ENCODE results near the gene WSCD2. TPM values are rescaled to one million over a fixed set of nuclear protein-coding genes. Genes with fewer than 3 reads are reported as not detected.

Gene WSCD2
- polyA plus RNA-seq, 3 donors: 8.3 to 15.0 (median 8.7) TPM

DNA sequence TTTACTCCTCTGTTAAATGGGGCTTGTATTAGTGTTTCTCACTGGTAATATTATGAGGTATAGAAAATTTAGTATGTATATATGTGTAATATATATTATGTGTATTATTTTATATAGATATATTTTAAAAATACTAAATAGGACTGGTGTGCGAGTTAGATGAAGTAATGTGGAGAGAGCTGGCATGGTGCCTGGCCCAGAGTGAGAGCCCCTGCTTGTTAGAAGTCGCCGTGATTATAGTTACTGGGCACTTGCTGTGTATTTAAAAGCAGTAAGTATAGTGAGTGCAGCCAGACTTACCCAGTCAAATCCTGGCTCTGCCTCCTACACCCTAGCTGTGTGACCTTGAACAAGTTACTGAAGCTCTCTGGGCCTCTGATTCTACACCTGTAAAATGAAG is 48.0 kb downstream of the WSCD2 start:
- no peak for DNase-seq (ENCODE audit: extremely low read depth in 1 of 11, low read depth in 9 of 11, low spot score in 4 of 11)

DNA sequence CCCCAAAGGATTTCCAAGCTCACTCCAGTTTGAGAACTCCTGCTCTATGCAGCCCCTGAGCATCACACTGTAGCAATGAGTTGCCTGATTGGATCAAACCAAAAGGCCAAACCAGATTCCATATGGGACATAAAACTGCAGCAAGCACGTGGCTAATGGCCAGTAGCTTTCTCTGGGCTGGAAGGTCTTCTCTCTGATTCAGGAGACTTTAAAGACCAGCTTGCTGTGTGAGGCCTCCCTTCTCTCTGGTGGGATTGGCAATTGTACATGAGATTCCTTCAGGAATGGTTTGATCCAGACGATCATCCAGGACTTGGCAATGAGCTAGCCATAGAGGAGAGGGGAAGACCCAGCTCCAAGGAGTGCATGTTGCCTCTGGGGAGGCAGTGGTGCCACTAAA is 50.2 kb downstream of the WSCD2 start:
- no peak for DNase-seq (ENCODE audit: extremely low read depth in 1 of 11, low read depth in 9 of 11, low spot score in 4 of 11)

DNA sequence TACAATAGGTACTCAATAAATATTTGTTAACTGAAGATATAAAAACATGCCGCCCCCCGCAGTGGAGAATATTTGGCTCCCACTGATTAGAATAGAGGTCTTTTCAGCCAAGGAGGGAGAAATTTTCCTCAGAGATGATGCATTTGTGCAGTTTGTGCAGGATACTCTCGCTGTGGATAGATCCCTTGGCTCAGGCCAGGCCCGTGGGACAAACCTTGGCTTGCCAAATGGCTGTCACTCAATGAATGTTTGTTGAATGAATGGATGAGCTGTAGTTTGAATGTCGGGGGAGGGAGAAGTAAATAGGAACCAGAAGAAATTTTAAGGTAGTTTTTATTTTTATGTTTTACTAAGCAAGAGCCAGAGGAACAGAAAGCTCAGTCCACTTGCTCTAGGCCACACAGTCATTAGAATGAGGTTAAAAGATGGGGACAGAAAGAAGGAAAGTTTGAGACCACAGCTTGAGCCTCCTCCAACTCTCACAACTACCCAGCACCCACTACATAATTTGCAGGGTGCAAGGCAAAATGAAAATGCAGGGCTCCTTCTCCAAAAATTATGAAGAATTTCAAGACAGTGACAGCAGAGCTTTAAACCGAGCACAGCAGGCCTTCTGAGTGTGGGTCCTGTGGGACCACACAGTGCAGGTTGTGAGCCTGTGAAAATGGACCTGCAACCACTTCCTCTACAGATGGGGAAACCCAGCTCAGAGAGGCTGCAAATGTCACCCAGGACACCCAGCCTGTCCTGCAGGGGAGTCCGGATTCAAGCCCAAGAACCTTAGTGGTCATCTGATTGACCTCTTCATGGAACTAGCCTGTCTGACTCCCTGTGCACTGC is 51.4 kb downstream of the WSCD2 start:
- DNase-seq (ENCODE audit: extremely low read depth in 1 of 11, low read depth in 9 of 11, low spot score in 4 of 11): no peak

DNA sequence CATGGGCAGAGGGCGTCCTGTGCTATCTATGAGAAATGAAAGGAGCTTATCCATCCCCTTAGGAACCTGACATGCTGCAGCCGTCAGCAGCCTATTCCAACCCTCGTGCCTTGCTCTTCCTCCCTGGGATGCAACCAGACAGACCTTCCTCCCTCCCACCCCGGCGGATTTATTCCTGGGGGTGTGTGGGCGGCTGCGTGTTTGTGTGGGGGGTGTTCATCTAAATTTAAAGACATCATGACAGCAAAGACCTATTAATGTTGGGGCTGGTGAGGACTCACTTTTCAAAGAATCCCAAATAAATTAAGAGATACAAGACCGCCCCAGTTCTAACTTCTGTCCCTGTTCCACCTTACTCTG is 52.0 kb downstream of the WSCD2 start:
- no peak for DNase-seq (ENCODE audit: extremely low read depth in 1 of 11, low read depth in 9 of 11, low spot score in 4 of 11)

DNA sequence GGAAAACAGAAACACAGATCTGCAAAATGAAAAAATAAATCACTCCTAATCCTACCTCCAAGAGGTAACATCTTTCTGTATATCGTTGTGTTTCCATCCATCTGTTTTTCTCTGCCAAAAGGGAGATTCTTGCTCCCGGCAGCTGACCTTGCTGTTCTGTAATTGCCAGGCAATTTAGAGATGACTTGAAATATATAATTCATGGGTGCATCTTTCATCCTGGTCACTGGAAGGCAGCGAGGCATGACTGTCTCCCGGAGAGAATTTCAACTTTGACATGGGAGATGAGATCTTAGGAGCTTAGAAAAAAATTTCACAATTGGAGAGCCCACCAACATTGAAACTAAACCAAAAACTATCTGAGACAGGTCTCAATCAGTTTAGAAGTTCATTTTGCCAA is 53.0 kb downstream of the WSCD2 start:
- no peak for DNase-seq (ENCODE audit: extremely low read depth in 1 of 11, low read depth in 9 of 11, low spot score in 4 of 11)

DNA sequence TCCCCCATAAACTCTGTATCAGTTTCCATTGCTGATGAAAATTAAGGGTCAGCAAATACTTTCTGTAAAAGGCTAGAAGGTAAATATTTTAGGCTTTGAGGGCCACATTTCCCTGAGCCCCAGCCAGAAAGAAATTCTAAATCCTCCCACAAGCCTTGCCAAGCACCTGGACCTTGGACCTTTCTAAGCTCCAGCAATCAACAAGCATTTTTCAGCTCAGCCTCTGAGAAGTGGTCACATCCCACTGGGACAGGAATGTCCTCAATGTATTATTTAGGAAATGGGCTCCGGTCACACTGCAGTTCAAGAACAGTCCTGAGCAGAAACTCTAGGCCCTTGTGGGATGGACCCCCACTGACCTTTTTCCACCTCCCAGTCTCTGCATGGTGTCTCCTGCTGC is 55.9 kb downstream of the WSCD2 start:
- no peak for DNase-seq (ENCODE audit: extremely low read depth in 1 of 11, low read depth in 9 of 11, low spot score in 4 of 11)

DNA sequence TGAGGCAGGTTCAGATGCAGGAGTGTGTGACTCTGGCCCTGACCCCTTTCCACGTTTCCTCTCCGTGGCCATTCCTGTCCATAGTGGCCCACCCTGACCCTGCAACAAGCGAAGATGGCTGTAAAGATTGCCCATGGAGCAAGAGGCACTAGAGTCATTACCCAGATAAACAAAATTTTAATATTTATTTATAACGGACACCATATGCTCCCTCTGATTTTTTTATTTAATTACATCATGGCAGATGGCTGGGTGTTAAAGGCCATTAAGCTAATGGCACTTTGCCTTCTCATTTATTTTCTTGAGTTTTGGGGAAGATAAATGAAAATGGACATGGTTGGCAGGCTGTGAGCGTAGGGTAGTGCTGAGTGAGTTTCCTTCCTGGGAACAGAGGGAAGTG is 58.7 kb downstream of the WSCD2 start:
- DNase-seq (ENCODE audit: extremely low read depth in 1 of 11, low read depth in 9 of 11, low spot score in 4 of 11): no peak

DNA sequence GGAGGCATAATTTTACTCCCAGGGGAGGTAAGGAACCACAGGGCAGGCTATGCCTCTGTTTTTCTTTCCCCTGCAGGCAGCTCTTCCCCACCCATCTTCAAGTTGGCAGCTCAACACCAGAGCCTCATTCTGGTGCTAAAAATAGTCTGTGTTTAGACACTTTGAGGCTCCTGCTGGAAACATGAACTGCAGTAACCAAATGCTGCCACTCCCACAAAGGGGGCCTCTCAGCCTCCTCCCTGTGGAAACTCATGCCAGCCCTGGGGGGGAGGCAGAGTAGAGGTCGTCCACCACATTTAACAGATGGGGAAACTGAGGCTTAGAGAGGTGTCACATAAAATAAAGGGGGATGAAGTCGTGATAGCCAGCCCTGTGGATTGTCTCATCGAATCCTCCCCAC is 61.4 kb downstream of the WSCD2 start:
- no peak for DNase-seq (ENCODE audit: extremely low read depth in 1 of 11, low read depth in 9 of 11, low spot score in 4 of 11)

DNA sequence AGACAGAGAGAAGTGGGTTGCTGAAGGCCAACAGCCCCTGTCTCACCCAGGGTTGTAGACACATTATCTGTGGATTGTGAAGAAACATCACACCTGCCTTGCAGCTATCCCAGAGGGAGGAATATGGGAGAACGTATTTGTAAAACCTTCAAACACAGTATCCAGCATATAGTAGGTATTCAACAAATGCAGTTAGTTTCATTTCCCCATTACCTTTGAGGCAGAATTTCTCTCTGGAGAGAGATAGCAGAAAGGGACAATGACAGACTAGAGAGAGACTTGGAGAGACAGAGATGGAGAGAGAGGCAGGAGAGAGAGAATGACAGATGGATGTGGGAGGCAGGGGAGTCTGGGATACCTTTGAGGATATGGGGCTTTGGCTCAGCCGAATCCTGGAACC is 62.0 kb downstream of the WSCD2 start:
- no peak for DNase-seq (ENCODE audit: extremely low read depth in 1 of 11, low read depth in 9 of 11, low spot score in 4 of 11)

DNA sequence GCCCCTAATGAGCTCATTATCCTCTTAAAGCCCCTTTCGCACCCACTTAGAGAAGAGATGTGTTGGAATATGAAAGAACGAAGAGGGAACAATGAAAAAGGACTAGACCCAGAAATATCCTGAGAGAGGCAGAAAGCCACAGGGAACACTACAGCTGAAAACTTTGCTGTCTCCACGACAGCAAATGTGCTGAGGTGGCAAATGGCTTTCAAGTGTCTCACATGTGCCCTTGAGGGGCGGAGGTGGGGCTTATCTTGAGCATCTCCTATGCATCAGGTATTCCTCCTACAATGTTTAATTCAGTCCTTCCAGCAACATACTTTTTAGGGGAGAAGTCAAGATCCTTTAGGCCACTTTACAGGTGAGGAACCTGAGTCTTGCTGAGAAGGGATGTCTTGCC is 62.9 kb downstream of the WSCD2 start:
- no peak for DNase-seq (ENCODE audit: extremely low read depth in 1 of 11, low read depth in 9 of 11, low spot score in 4 of 11)

DNA sequence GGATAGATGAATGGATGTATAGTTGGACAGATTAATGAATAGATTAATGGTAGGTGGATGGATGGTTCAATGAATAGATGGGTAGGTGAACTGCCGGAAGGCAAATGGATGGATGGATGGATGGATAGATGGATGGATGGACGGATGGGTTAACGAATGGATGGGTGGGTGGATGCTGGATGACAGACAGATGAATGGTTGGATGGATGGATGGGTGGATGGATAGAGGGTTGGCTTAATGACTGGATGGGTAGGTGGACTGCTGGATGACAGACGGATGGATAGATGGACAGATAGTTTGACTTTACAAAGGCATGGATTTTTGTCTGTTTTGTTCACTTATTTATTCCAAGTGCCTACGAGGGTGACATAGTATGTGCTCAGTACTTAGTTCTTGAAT is 64.4 kb downstream of the WSCD2 start:
- DNase-seq (ENCODE audit: extremely low read depth in 1 of 11, low read depth in 9 of 11, low spot score in 4 of 11): no peak

DNA sequence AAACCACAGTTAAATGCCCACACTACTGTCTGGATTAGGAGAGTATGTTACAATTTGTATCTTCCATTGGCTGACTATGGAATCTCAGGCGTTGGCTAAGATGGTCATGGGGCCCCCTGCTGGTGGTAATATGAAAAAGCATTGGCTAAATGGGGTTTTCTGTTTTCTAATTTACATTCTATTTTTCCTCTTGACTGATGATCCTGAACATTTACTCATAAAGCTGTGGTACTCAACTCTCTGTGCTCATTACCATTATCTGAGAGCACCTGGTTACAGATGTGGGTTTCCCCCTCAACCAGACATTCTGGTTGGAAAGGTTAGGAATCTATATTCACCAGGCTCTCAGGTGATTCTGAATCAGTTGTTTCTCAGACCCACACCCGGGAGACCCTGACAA is 64.8 kb downstream of the WSCD2 start:
- DNase-seq (ENCODE audit: extremely low read depth in 1 of 11, low read depth in 9 of 11, low spot score in 4 of 11): peak in 4 of 11 donors; percentile 16 to 31 (median 24)

DNA sequence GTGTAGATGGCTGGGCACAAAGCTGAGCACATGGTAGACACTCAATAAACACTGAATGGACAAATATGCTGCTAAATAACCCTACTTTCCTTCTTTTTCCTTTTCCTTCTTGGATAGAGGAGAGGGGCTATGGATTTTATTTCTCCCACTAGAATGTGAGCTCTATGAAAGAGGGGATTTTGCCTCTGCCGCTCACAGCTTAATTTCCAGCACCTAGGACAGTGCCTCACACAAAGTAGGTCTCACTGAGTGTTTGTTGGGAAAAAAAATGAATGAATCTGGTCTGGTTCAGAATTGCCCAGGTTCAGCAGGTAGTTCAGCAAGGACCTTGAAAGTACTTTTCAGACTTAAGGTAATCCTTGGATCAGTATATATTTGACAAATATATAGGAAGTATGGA is 65.5 kb downstream of the WSCD2 start:
- DNase-seq (ENCODE audit: extremely low read depth in 1 of 11, low read depth in 9 of 11, low spot score in 4 of 11): no peak

DNA sequence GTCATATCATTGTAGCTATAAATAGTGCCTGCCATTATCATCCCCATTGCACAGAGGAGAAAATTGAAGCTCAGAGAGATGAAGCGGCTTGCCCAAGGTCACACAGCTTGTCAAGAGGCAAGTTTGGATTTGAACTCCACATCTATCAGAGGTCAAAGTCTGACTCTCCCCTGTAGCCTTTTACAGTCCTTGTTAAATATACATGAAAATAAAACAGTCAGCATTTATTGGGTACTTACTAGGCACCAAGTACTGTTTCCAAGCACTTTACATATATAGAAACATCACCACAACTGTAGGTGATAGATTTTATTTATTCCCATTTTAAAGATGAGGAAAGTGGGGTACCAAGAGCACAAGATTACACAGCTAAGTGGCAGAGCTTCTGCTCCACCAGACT is 67.2 kb downstream of the WSCD2 start:
- no peak for DNase-seq (ENCODE audit: extremely low read depth in 1 of 11, low read depth in 9 of 11, low spot score in 4 of 11)

DNA sequence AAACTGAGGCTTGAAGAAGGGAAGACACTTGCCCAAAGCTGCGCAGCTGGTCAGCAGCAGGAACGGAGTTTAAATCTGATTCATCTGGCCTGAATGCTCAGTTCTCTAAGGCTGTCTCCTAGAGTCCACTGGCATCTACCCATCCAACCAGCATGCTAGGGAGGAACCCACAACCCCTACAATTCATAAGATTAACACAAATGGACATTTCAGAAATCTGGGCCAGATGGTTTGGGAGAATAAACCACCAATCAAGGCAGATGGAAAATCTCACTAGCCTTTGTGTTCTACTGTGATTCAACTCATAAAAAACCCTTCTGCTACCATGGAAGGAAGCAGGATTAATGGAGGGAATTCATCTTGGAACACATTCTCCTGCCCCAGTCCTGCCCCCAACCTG is 67.8 kb downstream of the WSCD2 start:
- DNase-seq (ENCODE audit: extremely low read depth in 1 of 11, low read depth in 9 of 11, low spot score in 4 of 11): no peak

DNA sequence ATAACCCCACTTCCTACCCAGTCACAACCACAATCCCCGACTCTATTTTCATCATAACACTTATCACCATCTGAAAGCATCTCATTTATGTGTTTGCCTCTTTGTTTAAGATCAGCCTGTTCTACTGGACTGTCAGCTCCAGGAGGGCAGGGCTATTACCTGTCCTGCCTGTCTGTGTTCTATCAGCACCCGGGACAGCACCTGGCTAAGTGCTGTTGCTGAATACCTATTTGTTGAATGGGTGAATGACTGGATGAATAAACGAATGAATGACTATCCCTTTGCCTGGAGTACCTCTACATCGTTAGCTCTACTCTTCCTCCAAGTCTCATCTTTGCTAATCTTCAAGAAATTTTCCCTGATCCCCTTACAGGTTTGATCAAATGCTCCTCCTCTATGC is 69.0 kb downstream of the WSCD2 start:
- DNase-seq (ENCODE audit: extremely low read depth in 1 of 11, low read depth in 9 of 11, low spot score in 4 of 11): no peak

DNA sequence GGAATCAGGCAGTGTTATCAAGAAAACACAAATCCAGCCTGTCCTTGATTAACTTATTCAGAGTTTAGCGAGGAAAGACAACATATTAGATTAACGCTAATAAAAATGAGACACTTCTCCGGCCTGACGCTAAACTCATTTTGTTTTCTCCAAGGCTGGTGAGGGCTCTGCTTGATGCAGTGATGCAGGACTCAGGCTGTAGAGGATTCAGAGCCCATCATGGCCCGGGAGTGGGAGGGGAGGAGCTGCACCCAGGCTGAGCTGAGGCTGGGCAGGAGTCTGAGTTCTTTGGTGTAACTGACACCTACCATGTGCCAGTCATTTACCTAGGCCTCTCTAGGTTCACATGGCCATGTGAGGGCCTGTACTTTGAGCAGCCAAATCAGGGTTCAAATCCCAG is 70.0 kb downstream of the WSCD2 start:
- no peak for DNase-seq (ENCODE audit: extremely low read depth in 1 of 11, low read depth in 9 of 11, low spot score in 4 of 11)

DNA sequence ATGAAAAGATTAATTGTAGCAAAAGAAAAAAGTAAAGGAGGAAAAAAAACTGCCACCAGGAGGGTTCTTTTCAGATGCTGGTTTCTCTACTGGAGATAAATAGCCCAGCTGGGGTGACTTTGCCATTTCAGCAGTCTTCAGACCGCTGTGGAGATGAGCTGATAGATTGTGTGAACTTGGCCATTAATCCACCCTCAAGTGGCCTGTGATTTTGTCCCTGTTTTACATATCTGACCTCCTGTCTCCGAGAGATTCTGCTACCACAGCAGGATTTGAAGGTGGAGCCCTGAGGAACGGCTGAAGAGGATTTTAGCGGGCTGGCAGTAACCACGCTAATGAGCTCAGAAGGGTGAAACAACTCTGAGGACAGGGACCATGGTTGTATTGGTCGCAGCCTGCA is 72.7 kb downstream of the WSCD2 start:
- no peak for DNase-seq (ENCODE audit: extremely low read depth in 1 of 11, low read depth in 9 of 11, low spot score in 4 of 11)

DNA sequence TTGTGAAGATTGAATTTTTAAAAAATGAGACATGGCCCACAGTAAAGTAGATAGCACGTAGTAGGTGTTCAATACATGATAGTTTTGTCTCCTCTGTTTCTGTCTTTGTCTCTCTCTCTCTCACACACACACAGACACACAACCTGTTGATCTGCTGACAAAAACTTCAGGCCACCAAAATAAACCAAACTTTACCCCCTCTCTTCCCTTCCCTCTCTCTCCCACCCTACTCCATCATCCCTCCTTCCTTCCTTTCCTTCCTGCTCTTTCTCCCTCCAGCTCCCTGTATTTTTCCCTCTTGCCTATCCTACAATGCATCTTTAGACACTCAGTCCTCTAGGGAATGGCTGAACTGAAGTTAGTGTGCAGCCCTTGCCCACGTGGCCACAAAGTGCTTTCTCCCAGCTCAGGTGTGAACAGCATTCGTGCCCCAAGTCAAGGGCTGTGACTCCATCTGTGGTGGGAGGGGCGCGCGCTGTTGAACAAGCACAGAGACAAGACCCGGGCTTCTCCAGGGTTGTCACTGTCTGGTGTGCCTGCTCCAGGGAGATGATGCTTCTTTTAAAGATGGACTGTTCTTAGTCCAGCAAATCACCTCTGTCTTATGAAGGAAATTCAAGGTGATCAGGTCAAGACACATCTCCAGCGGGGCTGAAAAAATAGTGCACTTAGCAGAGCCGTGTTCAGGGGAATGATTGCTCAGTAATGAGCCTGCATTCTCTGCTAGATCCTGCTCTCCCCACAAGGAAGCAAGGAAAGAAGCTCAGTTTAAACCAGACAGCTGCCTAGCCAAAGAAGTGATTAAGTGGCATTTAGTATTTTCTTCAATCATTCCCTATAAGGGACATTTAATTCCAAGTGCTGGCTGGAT is 75.3 kb downstream of the WSCD2 start:
- no peak for DNase-seq (ENCODE audit: extremely low read depth in 1 of 11, low read depth in 9 of 11, low spot score in 4 of 11)

DNA sequence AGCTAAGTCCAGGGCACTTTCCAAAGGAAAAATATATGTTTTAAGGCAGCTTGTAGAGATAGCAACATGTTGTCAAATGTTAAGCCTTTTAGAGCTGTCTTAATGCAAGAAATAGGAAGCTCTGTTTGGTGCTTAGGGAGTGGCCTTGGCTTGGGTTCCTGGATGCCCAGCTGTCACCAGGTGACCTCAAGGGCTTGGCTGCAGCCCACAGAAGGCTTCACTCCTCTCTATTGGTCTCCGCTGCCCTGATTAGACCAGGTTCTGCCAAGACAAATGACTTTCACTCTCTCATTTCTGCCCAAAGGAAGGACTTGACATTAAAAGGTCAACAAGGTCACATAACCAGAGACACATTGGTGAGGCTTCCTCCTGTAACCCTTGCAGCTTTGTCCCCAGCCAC is 76.8 kb downstream of the WSCD2 start:
- no peak for DNase-seq (ENCODE audit: extremely low read depth in 1 of 11, low read depth in 9 of 11, low spot score in 4 of 11)
